ENCODE results near the gene SSX4B. TPM values are rescaled to one million over a fixed set of nuclear protein-coding genes. Genes with fewer than 3 reads are reported as not detected.
"Not testable (repeated sequence)": the region's sequence is repeated elsewhere in the genome, so short reads cannot be mapped to it uniquely, and the experiment has no call there.

Gene SSX4B
- total RNA-seq, 2 donors from 2014 or later = 1.00 to 1.5 TPM

DNA sequence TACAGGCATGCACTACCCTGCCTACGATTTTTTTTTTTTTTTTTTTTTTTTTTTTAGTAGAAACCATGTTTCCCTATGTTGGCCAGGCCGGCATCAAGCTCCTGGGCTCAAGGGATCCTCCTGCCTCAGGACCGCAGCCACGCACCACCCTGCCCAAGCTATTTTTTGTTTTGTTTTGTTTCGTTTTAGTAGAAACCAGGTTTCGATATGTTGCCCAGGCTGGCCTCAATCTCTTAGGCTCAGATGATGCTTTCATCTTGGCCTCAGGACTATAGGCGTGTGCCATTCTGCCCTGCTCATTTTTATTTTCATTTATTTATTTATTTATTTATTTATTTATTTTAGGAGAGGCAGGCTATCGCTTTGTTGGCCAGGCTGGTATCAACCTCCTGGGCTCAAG lies 54.1 kb downstream of the SSX4B start:
- peaks cover 62% of the 10 kb centered on the region for H3K9me3 Mint-ChIP-seq
- TF ChIP-seq, protein P1, sequence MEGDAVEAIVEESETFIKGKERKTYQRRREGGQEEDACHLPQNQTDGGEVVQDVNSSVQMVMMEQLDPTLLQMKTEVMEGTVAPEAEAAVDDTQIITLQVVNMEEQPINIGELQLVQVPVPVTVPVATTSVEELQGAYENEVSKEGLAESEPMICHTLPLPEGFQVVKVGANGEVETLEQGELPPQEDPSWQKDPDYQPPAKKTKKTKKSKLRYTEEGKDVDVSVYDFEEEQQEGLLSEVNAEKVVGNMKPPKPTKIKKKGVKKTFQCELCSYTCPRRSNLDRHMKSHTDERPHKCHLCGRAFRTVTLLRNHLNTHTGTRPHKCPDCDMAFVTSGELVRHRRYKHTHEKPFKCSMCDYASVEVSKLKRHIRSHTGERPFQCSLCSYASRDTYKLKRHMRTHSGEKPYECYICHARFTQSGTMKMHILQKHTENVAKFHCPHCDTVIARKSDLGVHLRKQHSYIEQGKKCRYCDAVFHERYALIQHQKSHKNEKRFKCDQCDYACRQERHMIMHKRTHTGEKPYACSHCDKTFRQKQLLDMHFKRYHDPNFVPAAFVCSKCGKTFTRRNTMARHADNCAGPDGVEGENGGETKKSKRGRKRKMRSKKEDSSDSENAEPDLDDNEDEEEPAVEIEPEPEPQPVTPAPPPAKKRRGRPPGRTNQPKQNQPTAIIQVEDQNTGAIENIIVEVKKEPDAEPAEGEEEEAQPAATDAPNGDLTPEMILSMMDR (conservative IDR thresholded peaks at IDR 0.05) = no peak
- no peak overlapping the region for H3K4me3 ChIP-seq (ENCODE audit: low read length)
- no peaks in the 10 kb centered on the region for H3K27me3 Mint-ChIP-seq (ENCODE audit: insufficient read depth)
- no peak overlapping the region for H3K4me3 Mint-ChIP-seq
- no peak overlapping the region for H3K9ac ChIP-seq (ENCODE audit: extremely low read depth, low read length, poor library complexity, severe bottlenecking)
- H3K36me3 ChIP-seq (ENCODE audit: control insufficient read depth, insufficient read depth, low read length) = no peaks in the 10 kb centered on the region
- DNase-seq = no peak
- no peaks in the 10 kb centered on the region for H3K4me1 ChIP-seq (ENCODE audit: control insufficient read depth, insufficient read depth, low read length)
- no peaks in the 10 kb centered on the region for H3K27me3 ChIP-seq (ENCODE audit: control insufficient read depth, insufficient read depth, low read length, poor library complexity, severe bottlenecking)
- H3K9me3 ChIP-seq (ENCODE audit: control insufficient read depth, low read length) = no peaks in the 10 kb centered on the region
- H3K36me3 Mint-ChIP-seq (ENCODE audit: low read depth) = no peaks in the 10 kb centered on the region
- WGBS, 2 experiments (ENCODE audit: insufficient coverage in 1 of 2, insufficient read length in 1 of 2) = 97% methylated on average over 7 of the region's 8 CpGs; no CpG with 5 or more reads in 1 of the 2 experiments
- H3K27ac ChIP-seq (ENCODE audit: low read depth, low read length) = no peak overlapping the region
- no peaks in the 10 kb centered on the region for H3K4me1 Mint-ChIP-seq
- no peak overlapping the region for H3K27ac Mint-ChIP-seq

DNA sequence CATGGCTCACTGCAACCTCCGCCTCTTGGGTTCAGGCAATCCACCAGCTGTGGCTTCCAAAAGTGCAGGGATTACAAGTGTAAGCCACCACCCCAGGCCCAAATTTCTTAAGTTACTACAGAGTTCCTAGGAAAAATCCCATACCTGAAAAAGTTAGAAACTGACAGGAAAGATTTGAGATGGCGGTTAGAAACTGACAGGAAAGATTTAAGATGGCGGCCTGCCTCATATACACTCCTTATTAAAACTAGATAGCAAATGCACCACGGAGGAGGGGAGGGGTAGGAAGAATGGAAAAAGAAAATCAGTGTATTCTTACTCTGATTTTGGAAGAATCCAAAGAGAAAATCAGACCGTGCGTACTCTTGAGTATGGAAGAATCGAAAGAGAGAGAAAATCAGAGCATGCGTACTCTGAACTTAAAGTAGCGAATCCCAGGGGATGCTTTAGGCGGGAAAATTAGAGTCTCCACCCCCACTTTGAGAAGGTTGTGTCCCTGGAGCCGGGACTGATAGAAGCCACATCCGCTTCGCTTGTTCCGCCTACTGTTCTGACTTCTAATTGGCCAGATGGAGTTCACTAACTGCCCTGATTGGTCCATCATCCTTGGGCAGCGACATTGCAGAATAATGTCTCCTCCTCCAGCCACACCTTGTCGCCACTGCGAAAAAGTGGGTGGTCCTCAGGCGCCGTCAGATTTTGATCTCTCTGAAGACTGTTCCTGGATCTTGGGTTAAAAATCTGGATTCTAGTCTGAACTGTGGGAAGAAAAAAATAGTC lies 55.3 kb downstream of the SSX4B start, which contains the start of gene SSX3:
SSX3 (minus strand) TSS at position 389 of the 780 bp plus-strand sequence. CDS start 1,454 bp downstream, outside the sequence.
- not testable (repeated sequence) for H3K27ac ChIP-seq (ENCODE audit: low read depth, low read length); H3K36me3 ChIP-seq (ENCODE audit: control insufficient read depth, insufficient read depth, low read length); H3K4me1 Mint-ChIP-seq; H3K9ac ChIP-seq (ENCODE audit: extremely low read depth, low read length, poor library complexity, severe bottlenecking); H3K4me1 ChIP-seq (ENCODE audit: control insufficient read depth, insufficient read depth, low read length); DNase-seq; H3K4me3 Mint-ChIP-seq; H3K36me3 Mint-ChIP-seq (ENCODE audit: low read depth); H3K4me3 ChIP-seq (ENCODE audit: low read length); H3K9me3 ChIP-seq (ENCODE audit: control insufficient read depth, low read length); H3K27ac Mint-ChIP-seq; H3K27me3 Mint-ChIP-seq (ENCODE audit: insufficient read depth); H3K27me3 ChIP-seq (ENCODE audit: control insufficient read depth, insufficient read depth, low read length, poor library complexity, severe bottlenecking)
- 97 to 100% methylated on average over 2 to 16 of the region's 19 CpGs for WGBS, 2 experiments (ENCODE audit: insufficient coverage in 1 of 2, insufficient read length in 1 of 2)
- H3K9me3 Mint-ChIP-seq = peaks cover 69% of the 10 kb centered on the region

Other genes starting within 250 kb of the SSX4B start
- gene SSX5, start 215.2 kb downstream of the SSX4B start, total RNA-seq = not detected
- not detected for gene SSX1, start 156.6 kb downstream of the SSX4B start, total RNA-seq
- not detected for gene SSX3, start 55.3 kb downstream of the SSX4B start, total RNA-seq
- gene SSX4, start 28.4 kb downstream of the SSX4B start, total RNA-seq = 1 to 10 TPM in 1 of 2 donors, under 1 TPM in 1; 1.00 to 1.5 TPM
- 10 to 100 TPM; 22.4 to 40.7 TPM for gene SLC38A5, start 58.3 kb upstream of the SSX4B start, total RNA-seq
- 10 to 100 TPM; 47.3 to 54.3 TPM for gene FTSJ1, start 64.2 kb upstream of the SSX4B start, total RNA-seq
- gene PORCN, start 97.0 kb upstream of the SSX4B start, total RNA-seq = 10 to 100 TPM; 51.1 to 54.4 TPM
- gene EBP, start 109.8 kb upstream of the SSX4B start, total RNA-seq = 100 to 1,000 TPM; 105 to 119 TPM
- 1 to 10 TPM; 7.0 to 7.6 TPM for gene TBC1D25, start 127.8 kb upstream of the SSX4B start, total RNA-seq
- 100 to 1,000 TPM; 183 to 189 TPM for gene RBM3, start 162.5 kb upstream of the SSX4B start, total RNA-seq
- 10 to 100 TPM; 51.3 to 51.9 TPM for gene WDR13, start 185.5 kb upstream of the SSX4B start, total RNA-seq